SK-N-SH (cell line): Measurements from ENCODE around the gene SPTBN1. TPM values are rescaled to one million over a fixed set of nuclear protein-coding genes. Genes with fewer than 3 reads are reported as not detected.

Experiments used
- CTCF ChIA-PET: fragments of 300-600, 350-600 bp; formaldehyde crosslinking; extraction: SDS; loops from one replicate; lab custom pipeline; 2021; lab: Yijun Ruan, JAX
- POLR2A ChIA-PET: fragments of 350-600 bp; sonication (Branson Sonifier 250); formaldehyde crosslinking; extraction: SDS; loops from one replicate; lab custom pipeline; 2020; ENCODE audit warnings: antibody characterized with exemption, inconsistent platforms; lab: Yijun Ruan, JAX
- DNase-seq: peaks from one replicate; pipeline ENCODE4 v3.0.0; 2012
- H2AFZ ChIP-seq: fragments of 200-600 bp; sonication (generic); 2 replicates; pipeline ENCODE4 v1.8.1; 2016; ENCODE audit warnings: antibody characterized with exemption, mild to moderate bottlenecking, low read depth
- H3F3A ChIP-seq: fragments of 200-600 bp; sonication (generic); replicated peaks from 2 replicates; pipeline ENCODE3; 2016; ENCODE audit warnings: antibody characterized with exemption, mild to moderate bottlenecking; ENCODE audit not compliant: insufficient read depth
- H3K27ac ChIP-seq, 2 experiments: fragments of 200-500 bp in 1 of 2; fragments of 200-600 bp in 1 of 2; sonication (Bioruptor generic) in 1 of 2; sonication (generic), shearing (Covaris generic) in 1 of 2; 2 replicates each; pipeline versions ENCODE4 v1.5.1 to v1.6.1; 2014 to 2016; ENCODE audit warnings: low read depth in 2 of 2, inconsistent platforms in 1 of 2, low read length in 1 of 2, mild to moderate bottlenecking in 1 of 2, mixed read lengths in 1 of 2
- H3K27me3 ChIP-seq: fragments of 200-600 bp; sonication (generic), shearing (Covaris generic); 2 replicates; pipeline ENCODE4 v1.6.1; 2016; ENCODE audit warnings: mixed run types; ENCODE audit not compliant: insufficient read depth
- H3K36me3 ChIP-seq, 2 experiments: fragments of 200-500 bp in 1 of 2; fragments of 200-600 bp in 1 of 2; sonication (Bioruptor generic) in 1 of 2; sonication (generic) in 1 of 2; replicated peaks in 1 of 2; 2 replicates each; pipeline versions ENCODE3 to v1.5.1; 2014 to 2016; ENCODE audit warnings: low read length in 1 of 2, mild to moderate bottlenecking in 1 of 2; ENCODE audit not compliant: insufficient read depth in 2 of 2, control insufficient read depth in 1 of 2
- H3K4me1 ChIP-seq, 2 experiments: fragments of 200-500 bp in 1 of 2; fragments of 200-600 bp in 1 of 2; sonication (Bioruptor generic) in 1 of 2; sonication (generic), shearing (Covaris generic) in 1 of 2; 2 replicates each; pipeline versions ENCODE4 v1.5.1 to v1.6.1; 2014 to 2016; ENCODE audit warnings: low read depth in 1 of 2, low read length in 1 of 2, mixed run types in 1 of 2; ENCODE audit not compliant: insufficient read depth in 2 of 2, control insufficient read depth in 1 of 2
- H3K4me2 ChIP-seq: fragments of 200-600 bp; sonication (generic), shearing (Covaris generic); 2 replicates; pipeline ENCODE4 v1.6.1; 2017; ENCODE audit warnings: mixed run types
- H3K4me3 ChIP-seq, 2 experiments: fragments of 200-500 bp in 1 of 2; fragments of 200-600 bp in 1 of 2; sonication (Bioruptor generic) in 1 of 2; sonication (generic), shearing (Covaris generic) in 1 of 2; 2 replicates each; pipeline versions ENCODE4 v1.5.1 to v1.8.1; 2014 to 2016; ENCODE audit warnings: low read depth in 2 of 2, inconsistent platforms in 1 of 2, low read length in 1 of 2, mild to moderate bottlenecking in 1 of 2, mixed read lengths in 1 of 2, moderate library complexity in 1 of 2
- H3K79me2 ChIP-seq: fragments of 200-600 bp; sonication (generic); 2 replicates; pipeline ENCODE4 v1.8.1; 2017; ENCODE audit warnings: mild to moderate bottlenecking; ENCODE audit not compliant: insufficient read depth
- H3K9ac ChIP-seq: fragments of 200-600 bp; sonication (generic); 2 replicates; pipeline ENCODE4 v1.6.1; 2017; ENCODE audit warnings: mixed run types
- H3K9me2 ChIP-seq: fragments of 200-600 bp; sonication (generic); 2 replicates; pipeline ENCODE4 v1.6.1; 2017; ENCODE audit warnings: mixed run types
- H3K9me3 ChIP-seq: fragments of 200-600 bp; sonication (generic); 2 replicates; pipeline ENCODE4 v1.6.1; 2017; ENCODE audit warnings: mixed run types, mild to moderate bottlenecking, moderate library complexity
- H4K20me1 ChIP-seq: fragments of 200-600 bp; sonication (generic); 2 replicates; pipeline ENCODE4 v1.6.1; 2017; ENCODE audit warnings: mild to moderate bottlenecking, mixed run types; ENCODE audit not compliant: insufficient read depth
- CTCF ChIP-seq: fragments of 200-600 bp; sonication (generic); IDR thresholded peaks from 2 replicates; pipeline ENCODE4 v1.6.1; 2017; ENCODE audit warnings: antibody characterized with exemption, mild to moderate bottlenecking, moderate library complexity
- ELF1 ChIP-seq: IDR thresholded peaks from 2 replicates; pipeline ENCODE4 v1.4.0; 2012
- EZH2phosphoT487 ChIP-seq: fragments of 200-600 bp; sonication (generic); IDR thresholded peaks from 2 replicates; pipeline ENCODE4 v1.6.1; 2017; ENCODE audit warnings: low read depth, mixed run types, mild to moderate bottlenecking, antibody characterized with exemption, moderate library complexity, borderline replicate concordance
- FOXJ3 ChIP-seq: sonication (generic); formaldehyde crosslinking; IDR thresholded peaks from 2 replicates; pipeline ENCODE4 v1.5.1; 2020; ENCODE audit warnings: mild to moderate bottlenecking, missing genetic modification reagents
- GABPA ChIP-seq: IDR thresholded peaks from 2 replicates; pipeline ENCODE4 v1.4.0; 2012; ENCODE audit warnings: low read depth, mild to moderate bottlenecking
- GATA2 ChIP-seq: sonication (generic); formaldehyde crosslinking; IDR thresholded peaks from 2 replicates; pipeline ENCODE4 v1.5.0; 2020; ENCODE audit warnings: mild to moderate bottlenecking, missing genetic modification reagents
- JUND ChIP-seq: IDR thresholded peaks from 2 replicates; pipeline ENCODE4 v1.4.0; 2012
- NRF1 ChIP-seq: IDR thresholded peaks from 2 replicates; pipeline ENCODE4 v1.6.1; 2012; ENCODE audit warnings: low read depth, mild to moderate bottlenecking, low read length
- PBX3 ChIP-seq: IDR thresholded peaks from 2 replicates; pipeline ENCODE4; 2012
- POLR2AphosphoS5 ChIP-seq: IDR thresholded peaks from 2 replicates; pipeline ENCODE4 v1.6.1; 2012; ENCODE audit warnings: low read depth, low read length
- RAD21 ChIP-seq: IDR thresholded peaks from 2 replicates; pipeline ENCODE4 v1.6.1; 2012; ENCODE audit warnings: mild to moderate bottlenecking, low read length
- RCOR1 ChIP-seq: fragments of 150-350 bp; IDR thresholded peaks from 2 replicates; pipeline ENCODE4 v1.6.1; 2017; ENCODE audit warnings: antibody characterized with exemption, low read length
- RXRA ChIP-seq: IDR thresholded peaks from 2 replicates; pipeline ENCODE4 v1.4.0; 2012; ENCODE audit warnings: low read depth, mild to moderate bottlenecking, borderline replicate concordance
- SMC3 ChIP-seq: IDR thresholded peaks from 2 replicates; pipeline ENCODE4 v1.6.1; 2012; ENCODE audit warnings: low read depth, low read length, improper control_type of control experiment
- TCF12 ChIP-seq: IDR thresholded peaks from 2 replicates; pipeline ENCODE4 v1.4.0; 2012
- TEAD4 ChIP-seq: IDR thresholded peaks from 2 replicates; pipeline ENCODE4 v1.4.0; 2012; ENCODE audit warnings: mild to moderate bottlenecking, borderline replicate concordance; ENCODE audit not compliant: insufficient read depth
- WGBS: methylation state at CpG from one replicate; pipeline ENCODE4 v1.1.6; 2017; ENCODE audit warnings: low lambda C conversion rate; 5-methylcytosine and 5-hydroxymethylcytosine counted together
- polyA plus RNA-seq, 3 experiments: library from polyadenylated mRNA; depleted of rRNA; stranded (reverse); fragments of >200 nt; gene quantifications; 2 replicates each; pipeline ENCODE4 v1.2.3, GENCODE V29; 2012
- TF ChIP-seq, protein P1 (sequence below): fragments of 150-350 bp; IDR thresholded peaks from 2 replicates; pipeline ENCODE4 v1.6.1; 2017; ENCODE audit warnings: antibody characterized with exemption, low read length, low read depth, borderline replicate concordance
- TF ChIP-seq, protein P2 (sequence below): IDR thresholded peaks from 2 replicates; pipeline ENCODE4 v1.4.0; 2012; ENCODE audit warnings: low read depth
- TF ChIP-seq, protein P3 (sequence below): IDR thresholded peaks from 2 replicates; pipeline ENCODE4 v1.4.0; 2012; ENCODE audit warnings: low read depth, borderline replicate concordance

The SPTBN1 gene
- polyA plus RNA-seq, 1 of the 3 experiments (the other 2 are of a cell fraction), result 29.1 TPM

DNA sequence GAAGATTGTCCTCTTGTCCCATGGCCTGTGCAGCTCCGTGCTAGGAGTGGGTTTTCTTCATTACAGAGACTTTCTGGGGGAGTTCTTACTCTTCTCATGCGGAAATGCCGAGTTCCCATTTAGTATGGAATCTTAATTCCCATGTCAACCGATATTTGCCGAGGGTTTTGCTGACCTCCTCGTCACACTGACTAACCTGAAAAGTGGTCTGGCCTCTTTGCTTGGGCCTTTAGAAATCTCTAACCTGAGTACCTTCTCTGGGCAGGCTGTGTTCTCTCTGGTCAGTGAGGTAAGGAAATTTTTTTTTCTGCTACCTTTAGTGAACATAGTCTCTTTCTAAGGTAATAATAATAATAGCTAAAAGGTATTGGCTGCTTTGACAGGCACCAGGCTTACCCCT lies 256.4 kb downstream of the SPTBN1 start:
- H3K4me1 ChIP-seq, result no peaks in the 10 kb centered on the region; a peak in 2 of 4 replicates
- 87% methylated on average over 6 of the region's 6 CpGs for WGBS
- POLR2A ChIA-PET, result no interaction called here

GRCh38 chr2:54714996-54715395 lies 258.9 kb downstream of the SPTBN1 start:
- H2AFZ ChIP-seq, result no peak overlapping the region
- peaks cover 7% of the 10 kb centered on the region for H3F3A ChIP-seq
- H3K27ac ChIP-seq, result no peak overlapping the region
- H3K9ac ChIP-seq, result no peak overlapping the region
- H3K27me3 ChIP-seq, result no peaks in the 10 kb centered on the region
- no peaks in the 10 kb centered on the region for H3K9me3 ChIP-seq
- H3K4me3 ChIP-seq, result no peak overlapping the region
- H3K36me3 ChIP-seq, result peaks cover 0 to 5% of the 10 kb centered on the region in 2 experiments
- no peaks in the 10 kb centered on the region for H3K9me2 ChIP-seq
- TF ChIP-seq POLR2AphosphoS5 (no peak), GABPA (no peak), TCF12 (no peak), FOXJ3 (no peak), JUND (no peak), CTCF (no peak), ELF1 (no peak), RCOR1 (no peak), EZH2phosphoT487 (no peak), GATA2 (CRISPR knock-in tag) (no peak), SMC3 (no peak), TEAD4 (no peak), RXRA (no peak), NRF1 (no peak)
- TF ChIP-seq, protein P1, sequence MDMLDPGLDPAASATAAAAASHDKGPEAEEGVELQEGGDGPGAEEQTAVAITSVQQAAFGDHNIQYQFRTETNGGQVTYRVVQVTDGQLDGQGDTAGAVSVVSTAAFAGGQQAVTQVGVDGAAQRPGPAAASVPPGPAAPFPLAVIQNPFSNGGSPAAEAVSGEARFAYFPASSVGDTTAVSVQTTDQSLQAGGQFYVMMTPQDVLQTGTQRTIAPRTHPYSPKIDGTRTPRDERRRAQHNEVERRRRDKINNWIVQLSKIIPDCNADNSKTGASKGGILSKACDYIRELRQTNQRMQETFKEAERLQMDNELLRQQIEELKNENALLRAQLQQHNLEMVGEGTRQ, result no peak
- TF ChIP-seq, protein P2, sequence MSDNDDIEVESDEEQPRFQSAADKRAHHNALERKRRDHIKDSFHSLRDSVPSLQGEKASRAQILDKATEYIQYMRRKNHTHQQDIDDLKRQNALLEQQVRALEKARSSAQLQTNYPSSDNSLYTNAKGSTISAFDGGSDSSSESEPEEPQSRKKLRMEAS, result no peak
- TF ChIP-seq, protein P3, sequence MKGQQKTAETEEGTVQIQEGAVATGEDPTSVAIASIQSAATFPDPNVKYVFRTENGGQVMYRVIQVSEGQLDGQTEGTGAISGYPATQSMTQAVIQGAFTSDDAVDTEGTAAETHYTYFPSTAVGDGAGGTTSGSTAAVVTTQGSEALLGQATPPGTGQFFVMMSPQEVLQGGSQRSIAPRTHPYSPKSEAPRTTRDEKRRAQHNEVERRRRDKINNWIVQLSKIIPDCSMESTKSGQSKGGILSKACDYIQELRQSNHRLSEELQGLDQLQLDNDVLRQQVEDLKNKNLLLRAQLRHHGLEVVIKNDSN, result no peak
- POLR2A ChIA-PET, result no interaction called here
- H3K4me2 ChIP-seq, result no peak overlapping the region
- DNase-seq, result no peak
- no peaks in the 10 kb centered on the region; a peak in 2 of 4 replicates for H3K4me1 ChIP-seq
- 60% methylated on average over 4 of the region's 4 CpGs for WGBS
- no peaks in the 10 kb centered on the region for H3K79me2 ChIP-seq
- CTCF ChIA-PET, result interaction anchor here (0.8 to 4.4 kb wide), 5 partner anchors 10 to 608 kb away, joined by 3 to 28 read pairs (median 3); no protein-coding TSS in a partner anchor
- H4K20me1 ChIP-seq, result no peaks in the 10 kb centered on the region

More for the DNA sequence above, 256.4 kb downstream of the SPTBN1 start:
- TF ChIP-seq PBX3 (no peak), RAD21 (no peak)
- Histone ChIP-seq H3K4me2 (no peak overlapping the region), H3K9me3 (no peaks in the 10 kb centered on the region), H3K27me3 (no peaks in the 10 kb centered on the region), H3K9me2 (no peaks in the 10 kb centered on the region), H3F3A (peaks cover 7% of the 10 kb centered on the region), H3K4me3 (no peak overlapping the region), H3K79me2 (no peaks in the 10 kb centered on the region), H3K9ac (no peak overlapping the region), H4K20me1 (no peaks in the 10 kb centered on the region), H3K36me3 (peaks cover 0 to 5% of the 10 kb centered on the region in 2 experiments), H2AFZ (no peak overlapping the region), H3K27ac (no peak overlapping the region)
- CTCF ChIA-PET, result interaction anchor here (1.0 to 4.4 kb wide), 2 partner anchors 8 to 606 kb away, joined by 4 to 28 read pairs; no protein-coding TSS in a partner anchor
- DNase-seq, result no peak
